ENCODE measurements around the gene GATA5. TPM values are rescaled to one million over a fixed set of nuclear protein-coding genes. Genes with fewer than 3 reads are reported as not detected.

The GATA5 gene
- total and polyA plus RNA-seq, 12 donors, result 0.11 to 5.1 (median 0.60) TPM

GRCh38 chr20:62485062-62485700 lies 9.4 kb upstream of the GATA5 start:
- H3K36me3 ChIP-seq, result no peaks in the 10 kb centered on the region
- peaks cover 0 to 83% (median 74%) of the 10 kb centered on the region in 7 donors for H3K27me3 ChIP-seq
- H3K9me3 ChIP-seq, result no peaks in the 10 kb centered on the region
- no peak for TF ChIP-seq CTCF (IDR thresholded peaks at IDR 0.05)
- peaks cover 9 to 52% (median 27%) of the 10 kb centered on the region in 9 donors for H3K4me1 ChIP-seq
- DNase-seq (peak in 1 of 2 donors; percentile 27), ATAC-seq (peak; percentile 36 to 75 (median 52))
- H3K27ac ChIP-seq, result peak overlapping the region in 4 of 10 donors; percentile 3 to 39 (median 14)
- intact Hi-C loops (cut with DNase I), result loop anchor here in 2 of 10 donors (5.0 to 10.0 kb wide), 2 partner anchors 60 to 73 kb away; partner anchors contain the start of gene RBBP8NL (in 1 of the 2)
- WGBS, 2 donors, result 5 to 7% methylated on average over 19 to 21 of the region's 21 CpGs
- peak overlapping the region in 3 of 10 donors; percentile 7 to 13 (median 10) for H3K4me3 ChIP-seq

- peak overlapping the region in 1 of 10 donors; percentile 3 for H3K27ac ChIP-seq
- peaks cover 9 to 52% (median 27%) of the 10 kb centered on the region in 9 donors for H3K4me1 ChIP-seq
- no peak for TF ChIP-seq CTCF (IDR thresholded peaks at IDR 0.05)
- DNase-seq (no peak), ATAC-seq (no peak)
- H3K36me3 ChIP-seq, result no peaks in the 10 kb centered on the region
- H3K27me3 ChIP-seq, result peaks cover 0 to 87% (median 77%) of the 10 kb centered on the region in 7 donors
- intact Hi-C loops (cut with DNase I), result loop anchor here in 1 of 10 donors (10.0 kb wide), 1 partner anchor 60 kb away; the partner anchor contains the start of gene RBBP8NL
- H3K4me3 ChIP-seq, result no peak overlapping the region
- 66% methylated on average over 9 of the region's 9 CpGs for WGBS, 2 donors
- no peaks in the 10 kb centered on the region for H3K9me3 ChIP-seq
Observed at GRCh38 chr20:62484478-62484877, 8.7 kb upstream of the GATA5 start.

- 86 to 89% methylated on average over 25 of the region's 25 CpGs for WGBS, 2 donors
- intact Hi-C loops (cut with DNase I), result loop anchor here in 1 of 10 donors (10.0 kb wide), 1 partner anchor 59 kb away; the partner anchor contains the start of gene RBBP8NL
Observed at GRCh38 chr20:62483613-62484458, 8.0 kb upstream of the GATA5 start.

More at GRCh38 chr20:62483613-62484458, 8.0 kb upstream of the GATA5 start:
- H3K4me1 ChIP-seq, result peaks cover 9 to 52% (median 27%) of the 10 kb centered on the region in 9 donors
- peaks cover 0 to 94% (median 81%) of the 10 kb centered on the region in 7 donors for H3K27me3 ChIP-seq
- H3K4me3 ChIP-seq, result no peak overlapping the region
- H3K36me3 ChIP-seq, result no peaks in the 10 kb centered on the region
- H3K9me3 ChIP-seq, result no peaks in the 10 kb centered on the region
- TF ChIP-seq CTCF (IDR thresholded peaks at IDR 0.05), result no peak
- no peak overlapping the region for H3K27ac ChIP-seq
- DNase-seq, result no peak
- no peak for ATAC-seq
